IPS-NIHi11 (cell line): ENCODE results near the gene MYOZ1.

Experiments
- DNase-seq: peaks from one replicate; pipeline ENCODE4 v3.0.0; 2012; ENCODE audit warnings: mixed read lengths, low spot score

MYOZ1 gene

GRCh38 chr10:73593110-73593509 is 48.2 kb downstream of the MYOZ1 start:
- DNase-seq: no peak

- peak; percentile 88 for DNase-seq
Measured at GRCh38 chr10:73591935-73592699, 49.2 kb downstream of the MYOZ1 start.

- peak; percentile 76 for DNase-seq
Measured at GRCh38 chr10:73590881-73591799, 50.1 kb downstream of the MYOZ1 start, which contains the start of gene USP54. USP54 (minus strand) TSS chr10:73591342; CDS start chr10:73575658, 15,684 bp downstream.

GRCh38 chr10:73589563-73590126 is 51.6 kb downstream of the MYOZ1 start:
- no peak for DNase-seq

GRCh38 chr10:73588656-73589055 is 52.6 kb downstream of the MYOZ1 start:
- no peak for DNase-seq

GRCh38 chr10:73586583-73586984 is 54.7 kb downstream of the MYOZ1 start:
- DNase-seq: no peak

- DNase-seq: no peak
Measured at GRCh38 chr10:73585327-73585726, 55.9 kb downstream of the MYOZ1 start.

GRCh38 chr10:73584737-73585136 is 56.5 kb downstream of the MYOZ1 start:
- DNase-seq: no peak

- no peak for DNase-seq
Measured at GRCh38 chr10:73581918-73582317, 59.4 kb downstream of the MYOZ1 start.
